Inflammatory macrophage treated with lipopolysaccharide for 4 hours (primary cell): ENCODE results near the gene BROX.
A peak's percentile ranks its signal among the peaks of the same experiment; 100 is the strongest.
"Not testable (repeated sequence)": the region's sequence is repeated elsewhere in the genome, so short reads cannot be mapped to it uniquely, and the experiment has no call there.

ENCODE experiments used
- DNase-seq: peaks from one replicate; pipeline ENCODE4 v3.0.0-alpha.2; 2020

BROX gene

GRCh38 chr1:222732216-222733159 is 20.1 kb downstream of the BROX start:
- peak; percentile 30 for DNase-seq

GRCh38 chr1:222734740-222735139 is 22.4 kb downstream of the BROX start:
- DNase-seq: no peak

DNA sequence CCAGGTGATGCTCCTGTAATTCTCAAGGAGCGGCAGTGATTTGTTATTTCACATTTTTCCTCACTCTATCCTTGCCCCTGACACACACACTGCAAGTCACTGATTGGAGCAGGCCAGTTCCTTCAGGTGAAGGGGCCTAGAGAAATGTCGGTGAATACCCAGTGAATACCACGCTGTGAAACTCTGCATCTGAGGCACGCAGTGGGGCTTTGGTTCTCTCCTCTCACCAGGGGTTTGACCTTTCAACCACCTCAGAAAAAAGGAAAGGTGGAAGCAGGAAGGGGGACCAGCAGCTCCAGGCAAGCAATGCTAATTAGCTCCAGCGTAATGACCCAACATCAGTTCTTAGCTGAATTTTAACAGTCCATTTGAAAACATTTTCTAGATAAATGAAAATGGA is 24.1 kb downstream of the BROX start:
- DNase-seq: no peak

- no peak for DNase-seq
These were observed 24.6 kb downstream of the BROX start, which contains the start of gene FAM177B for GRCh38 chr1:222736972-222737371. TSS of gene FAM177B (plus strand) at chr1:222737202. CDS start at chr1:222746546, 9,344 bp downstream.

GRCh38 chr1:222739465-222739864 is 27.1 kb downstream of the BROX start:
- DNase-seq: no peak

- DNase-seq: no peak
These were observed 27.6 kb downstream of the BROX start for GRCh38 chr1:222739929-222740328.

DNA sequence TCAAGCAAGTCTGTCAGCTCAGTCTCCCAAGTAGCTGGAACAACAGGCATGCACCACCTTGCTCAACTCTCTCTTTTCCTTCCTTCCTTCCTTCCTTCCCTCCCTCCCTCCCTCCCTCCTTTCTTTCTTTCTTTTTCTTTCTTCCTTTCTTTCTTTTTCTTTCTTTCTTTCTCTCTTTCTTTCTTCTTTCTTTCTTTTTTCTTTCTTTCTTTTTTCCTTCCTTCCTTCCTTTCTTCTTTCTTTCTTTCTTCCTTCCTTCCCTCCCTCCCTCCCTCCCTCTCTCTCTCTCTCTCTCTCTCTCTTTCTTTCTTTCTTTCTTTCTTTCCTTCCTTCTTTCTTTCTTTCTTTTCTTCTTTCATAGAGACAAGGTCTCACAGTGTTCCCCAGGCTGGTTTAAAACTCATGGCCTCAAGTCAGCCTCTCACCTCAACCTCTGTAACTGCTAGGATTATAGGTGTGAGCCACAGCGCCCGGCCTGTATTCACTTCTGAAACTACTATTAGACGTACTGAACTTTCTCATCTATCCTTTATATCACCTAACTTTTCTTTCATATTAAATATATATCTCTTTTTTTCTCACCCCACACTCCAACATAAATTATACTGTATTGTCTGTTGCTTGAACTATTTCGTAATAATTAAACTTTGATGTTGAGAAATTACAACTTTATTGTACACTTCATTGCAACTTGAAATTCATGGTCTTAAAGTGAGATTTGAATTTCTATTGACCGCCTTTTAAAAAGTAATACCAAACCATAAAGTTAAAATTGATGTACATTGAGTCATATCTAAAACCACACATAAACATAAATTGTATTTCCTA is 29.5 kb downstream of the BROX start:
- not testable (repeated sequence) for DNase-seq

GRCh38 chr1:222749927-222750326 is 37.6 kb downstream of the BROX start:
- DNase-seq: no peak

DNA sequence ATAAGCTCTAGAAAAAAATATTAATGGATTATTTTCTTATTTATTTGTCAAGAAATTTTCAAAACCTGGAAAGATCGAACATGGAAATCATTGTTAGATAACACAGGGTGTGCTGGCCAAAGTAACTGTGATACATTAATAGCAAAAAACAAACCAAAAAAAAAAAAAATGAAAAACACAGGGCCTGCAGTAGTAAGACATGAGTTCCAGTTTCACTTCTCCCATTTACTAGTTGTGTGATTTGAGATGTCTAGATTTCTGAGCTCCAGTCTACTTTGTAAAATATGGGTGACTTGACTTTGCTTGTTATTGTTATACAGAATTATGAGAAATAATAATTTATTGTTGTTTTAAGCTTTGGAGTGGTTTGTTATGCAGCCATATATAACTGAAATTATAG is 38.3 kb downstream of the BROX start:
- peak; percentile 48 for DNase-seq

DNA sequence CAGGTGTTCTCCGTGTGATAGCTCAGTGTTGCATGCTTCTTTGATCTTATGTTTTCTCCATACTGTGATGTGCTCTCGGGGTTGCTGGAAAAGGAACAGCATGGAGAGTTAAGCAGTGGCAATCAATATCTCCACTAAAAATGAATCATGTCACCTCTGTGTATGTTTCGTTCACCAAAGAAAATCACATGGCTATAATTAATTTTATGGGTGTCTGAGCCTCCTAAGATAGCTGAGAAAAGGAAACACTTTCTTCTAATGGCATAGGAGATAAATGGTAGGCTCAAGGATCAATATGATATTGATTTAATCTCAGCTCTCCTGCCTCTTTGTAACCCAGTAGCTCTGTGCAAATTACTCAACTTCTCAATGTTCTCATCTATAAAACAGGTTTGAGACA is 38.9 kb downstream of the BROX start:
- no peak for DNase-seq

DNA sequence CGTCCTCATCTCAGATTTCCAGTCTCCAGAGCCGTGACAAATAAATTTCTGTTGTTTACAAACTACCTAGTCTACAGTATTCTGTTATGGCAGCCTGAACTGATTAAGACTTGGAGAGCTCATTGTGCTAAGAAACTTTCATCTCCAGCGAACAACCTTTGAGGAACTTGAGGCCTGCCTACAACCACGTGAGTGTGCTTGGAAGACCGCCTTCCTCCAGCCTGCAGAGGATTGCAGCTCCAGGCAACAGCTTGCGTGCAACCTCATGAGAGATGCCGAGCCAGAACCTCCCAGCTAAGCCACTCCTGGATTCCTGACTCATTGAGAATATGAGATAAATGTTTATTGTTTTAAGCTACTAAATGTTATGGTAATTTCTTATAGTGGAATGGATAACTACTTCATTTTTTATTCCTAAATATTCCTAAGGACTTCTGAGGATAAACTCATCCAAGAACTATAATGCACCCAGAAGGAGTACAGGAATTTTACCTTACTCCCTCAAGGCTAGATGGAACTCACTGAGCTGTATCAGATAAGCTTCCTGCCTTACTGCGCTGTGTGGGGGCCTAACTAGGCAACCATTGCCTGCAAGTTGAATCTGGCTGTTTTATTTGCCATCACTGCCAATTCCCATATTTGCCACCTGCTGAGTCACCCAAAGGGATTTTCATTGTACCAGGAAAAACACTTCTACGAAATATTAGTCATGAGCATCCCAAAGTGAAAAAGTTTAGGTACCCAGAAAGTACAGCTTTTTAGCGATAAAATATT is 42.2 kb downstream of the BROX start:
- peak; percentile 66 for DNase-seq

DNA sequence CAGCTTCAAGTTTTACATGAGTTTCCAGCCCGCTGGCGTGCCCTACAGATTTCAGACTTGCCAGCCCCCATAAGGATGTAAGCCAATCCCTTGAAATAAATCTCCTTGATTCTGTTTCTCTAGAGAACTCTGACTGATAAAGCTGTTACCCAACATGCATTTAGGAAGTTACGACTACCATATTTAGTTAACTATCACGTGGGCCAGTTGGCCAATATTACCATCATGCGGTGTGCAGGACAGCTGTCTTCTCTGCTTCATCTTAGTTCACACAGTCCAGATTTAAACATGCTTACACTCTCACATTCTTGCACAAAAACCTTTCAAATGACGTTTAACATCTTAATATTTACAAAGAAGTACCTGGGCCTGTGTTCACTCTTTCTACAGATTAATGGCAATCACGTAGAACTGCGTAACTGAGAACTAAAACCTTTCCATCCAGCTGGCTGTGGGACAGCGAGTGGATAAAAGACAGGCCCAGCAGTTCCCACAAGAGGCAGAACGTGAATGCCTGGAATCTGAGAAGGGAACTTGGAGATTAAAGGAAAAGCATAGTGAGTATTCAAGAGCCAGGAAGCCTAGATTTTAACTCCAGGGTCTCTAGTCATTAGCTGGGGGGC is 45.4 kb downstream of the BROX start:
- peak; percentile 17 for DNase-seq

DNA sequence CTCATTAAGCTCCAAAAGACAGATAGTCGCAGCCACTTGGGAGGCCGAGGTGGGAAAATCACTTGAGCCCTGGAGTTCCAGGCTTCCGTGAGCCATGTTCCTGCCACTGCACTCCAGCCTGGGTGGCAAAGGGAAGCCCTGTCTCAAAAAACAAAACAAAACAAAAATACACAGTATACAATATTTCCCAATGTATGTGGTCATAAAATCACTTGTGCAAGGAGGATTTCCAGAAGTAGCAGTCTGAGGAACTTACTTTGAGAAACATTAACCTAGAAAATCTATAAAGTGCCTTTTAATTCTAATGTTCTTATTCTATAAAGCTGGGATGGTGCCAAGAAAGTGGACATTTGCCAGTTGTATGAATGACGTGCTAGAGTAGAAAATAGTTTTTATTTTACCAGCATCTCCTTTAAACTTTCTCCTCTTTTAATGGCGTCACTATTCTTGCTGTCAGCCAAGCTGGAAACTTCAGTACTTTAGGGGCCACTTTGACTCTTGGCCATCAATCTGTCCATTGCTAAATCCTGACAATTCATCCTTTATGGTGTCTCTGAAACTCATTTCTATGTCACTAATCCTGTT is 47.2 kb downstream of the BROX start:
- peak; percentile 65 for DNase-seq

GRCh38 chr1:222761083-222761482 is 48.7 kb downstream of the BROX start:
- no peak for DNase-seq

DNA sequence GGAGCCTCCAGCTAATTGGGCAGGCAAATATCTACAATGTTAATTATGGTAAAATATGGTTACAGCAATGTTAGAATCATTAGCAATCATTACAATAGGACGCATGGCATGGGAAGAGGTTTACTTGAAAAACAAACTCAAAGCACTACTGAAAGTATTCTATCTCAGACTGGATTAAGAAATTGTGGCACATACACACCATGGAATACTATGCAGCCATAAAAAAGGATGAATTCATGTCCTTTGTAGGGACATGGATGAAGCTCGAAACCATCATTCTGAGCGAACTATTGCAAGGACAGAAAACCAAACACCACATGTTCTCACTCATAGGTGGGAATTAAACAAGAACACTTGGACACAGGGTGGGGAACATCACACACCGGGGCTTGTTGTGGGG is 49.8 kb downstream of the BROX start:
- not testable (repeated sequence) for DNase-seq

GRCh38 chr1:222767152-222767571 is 54.8 kb downstream of the BROX start:
- DNase-seq: no peak

- DNase-seq: no peak
These were observed 56.2 kb downstream of the BROX start for GRCh38 chr1:222768592-222768991.

DNA sequence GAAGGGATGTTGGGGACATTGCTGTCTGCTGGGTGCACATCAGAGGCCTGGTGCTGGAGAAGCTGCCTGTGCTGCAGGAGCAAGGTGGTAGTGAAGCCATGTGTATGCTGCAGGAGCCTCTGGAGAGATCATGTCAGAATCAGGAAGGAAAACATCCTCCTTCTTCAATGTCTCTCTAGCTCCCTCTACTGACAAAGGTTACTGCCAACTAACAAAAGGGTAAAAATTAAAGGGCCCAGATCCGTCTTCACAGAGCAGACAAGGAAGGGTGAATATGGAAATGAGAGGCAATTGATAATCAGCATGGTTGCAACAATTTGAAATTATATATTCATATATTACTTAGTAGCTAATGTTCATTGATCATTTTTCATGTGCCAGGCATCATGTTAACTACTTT is 56.8 kb downstream of the BROX start:
- peak; percentile 12 for DNase-seq

DNA sequence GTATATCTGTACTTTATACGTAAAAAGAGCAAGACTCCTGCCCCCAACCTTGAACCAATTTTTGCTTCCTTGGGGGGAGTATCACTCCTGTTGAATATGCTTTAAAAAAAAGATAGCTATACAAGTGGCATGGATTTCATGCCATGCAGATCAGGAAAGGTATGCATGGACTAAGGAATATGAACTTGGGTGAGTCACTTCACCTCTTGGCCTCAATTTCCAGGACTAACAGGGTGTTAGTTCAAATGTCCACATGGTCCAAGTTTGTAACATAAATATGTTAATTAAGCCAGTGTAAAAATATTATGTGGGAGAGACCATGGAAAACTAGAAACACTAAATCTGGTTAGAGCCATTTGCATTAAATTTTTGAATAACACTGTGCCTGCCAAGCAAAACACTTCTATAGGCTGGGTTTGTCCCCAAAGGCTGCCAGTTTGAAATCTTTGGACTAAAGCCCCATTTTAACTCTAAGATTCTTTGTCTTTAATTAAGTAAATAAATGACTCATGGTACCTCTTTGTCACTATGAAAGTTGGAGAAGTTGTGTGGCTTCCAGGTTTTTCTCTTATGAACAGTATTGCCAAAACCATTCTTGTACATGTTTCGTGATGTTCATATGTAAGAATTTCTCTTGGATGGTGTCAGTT is 57.7 kb downstream of the BROX start:
- no peak for DNase-seq

DNA sequence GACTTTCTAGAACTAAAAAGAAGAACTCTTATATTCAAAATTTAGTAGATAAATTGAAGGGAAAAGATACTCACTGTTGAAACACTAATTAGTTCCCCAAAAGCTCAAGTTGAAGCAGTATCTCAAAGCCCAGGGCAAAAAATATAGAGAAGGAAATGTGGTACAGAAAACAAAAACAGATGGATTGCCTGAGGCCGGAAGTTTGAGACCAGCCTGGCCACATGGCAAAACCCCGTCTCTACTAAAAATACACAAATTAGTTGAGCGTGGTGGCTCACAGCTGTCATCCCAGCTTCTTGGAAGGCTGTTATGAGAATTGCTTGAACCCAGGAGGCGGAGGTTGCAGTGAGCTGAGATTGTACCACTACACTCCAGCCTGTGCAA is 60.6 kb downstream of the BROX start:
- DNase-seq: no peak

GRCh38 chr1:222777463-222777862 is 65.1 kb downstream of the BROX start:
- DNase-seq: peak; percentile 6

DNA sequence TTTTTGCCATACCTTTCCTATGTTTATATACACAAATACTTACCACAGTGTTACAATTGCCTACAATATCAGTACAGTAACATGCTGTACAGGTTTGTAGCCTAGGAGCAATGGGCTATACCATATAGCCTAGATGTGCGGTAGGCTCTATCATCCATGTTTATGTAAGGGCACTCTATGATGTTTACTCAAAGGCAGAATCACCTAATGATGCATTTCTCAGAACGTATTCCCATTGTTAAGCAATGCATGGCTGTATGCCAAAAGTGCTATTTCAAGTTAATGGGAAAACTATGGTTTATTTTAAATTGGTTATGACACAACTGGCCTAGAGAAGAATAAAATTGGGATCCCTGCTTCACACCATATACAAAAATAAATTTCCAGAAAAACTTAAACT is 65.6 kb downstream of the BROX start:
- no peak for DNase-seq
